IMR-90 (cell line): Measurements from ENCODE around the gene NARS2. TPM values are rescaled to one million over a fixed set of nuclear protein-coding genes. Genes with fewer than 3 reads are reported as not detected.

Experiments used
- ATAC-seq: fragments of 200-7000 bp; cut with Tn5 transposase; 2 replicates; pipeline ENCODE4 v1.9.1; 2020; ENCODE audit warnings: low read depth, mild to moderate bottlenecking, moderate library complexity
- BruUV-seq: library from RNA; stranded (reverse); fragments of 400-500 nt; replicated peaks from 2 replicates; lab custom pipeline; 2021; lab: Mats Ljungman, UMichigan
- CTCF ChIA-PET: fragments of 300-600 bp; formaldehyde crosslinking; extraction: SDS; loops from one replicate; lab custom pipeline; 2021; ENCODE audit warnings: antibody characterized with exemption; lab: Yijun Ruan, JAX
- POLR2A ChIA-PET: fragments of 300-600 bp; sonication (Branson Sonifier 250); formaldehyde crosslinking; loops from one replicate; lab custom pipeline; 2022; ENCODE audit warnings: antibody characterized with exemption; ENCODE audit not compliant: unreplicated experiment; lab: Charles Lee
- DNase-seq: peaks from one replicate; pipeline ENCODE4 v3.0.0; 2013
- H2AFZ ChIP-seq: replicated peaks from 2 replicates; pipeline ENCODE3; 2013; ENCODE audit warnings: low read length, mild to moderate bottlenecking; ENCODE audit not compliant: poor library complexity
- H2AK5ac ChIP-seq: 2 replicates; pipeline ENCODE4 v1.6.1; 2013; ENCODE audit warnings: low read depth, low read length, inconsistent platforms
- H2AK9ac ChIP-seq: replicated peaks from 2 replicates; pipeline ENCODE3; 2013; ENCODE audit warnings: mild to moderate bottlenecking, low read depth, low read length, moderate library complexity; ENCODE audit not compliant: poor library complexity
- H2BK120ac ChIP-seq: 2 replicates; pipeline ENCODE4 v1.6.1; 2013; ENCODE audit warnings: low read depth, low read length, inconsistent platforms
- H2BK15ac ChIP-seq: 3 replicates; pipeline ENCODE4 v1.6.1; 2013; ENCODE audit warnings: low read depth, low read length, inconsistent platforms
- H2BK20ac ChIP-seq: 2 replicates; pipeline ENCODE4 v1.6.1; 2013; ENCODE audit warnings: low read depth, mild to moderate bottlenecking, inconsistent platforms, low read length, moderate library complexity
- H2BK5ac ChIP-seq: 2 replicates; pipeline ENCODE4 v1.6.1; 2013; ENCODE audit warnings: mild to moderate bottlenecking, low read depth, low read length, inconsistent platforms; ENCODE audit not compliant: poor library complexity, severe bottlenecking
- H3K14ac ChIP-seq: replicated peaks from 2 replicates; pipeline ENCODE4 v1.6.1; 2013; ENCODE audit warnings: low read depth, low read length, inconsistent platforms
- H3K18ac ChIP-seq: 2 replicates; pipeline ENCODE4 v1.6.1; 2013; ENCODE audit warnings: low read depth, low read length, control low read depth
- H3K23ac ChIP-seq: 2 replicates; pipeline ENCODE4 v1.6.1; 2013; ENCODE audit warnings: low read depth, low read length, inconsistent platforms
- H3K27ac ChIP-seq: 2 replicates; pipeline ENCODE4 v1.5.1; 2013; ENCODE audit warnings: mild to moderate bottlenecking, control low read depth, low read length; ENCODE audit not compliant: insufficient read depth
- H3K27me3 ChIP-seq: 2 replicates; pipeline ENCODE4 v1.6.1; 2013; ENCODE audit warnings: low read length; ENCODE audit not compliant: control insufficient read depth, insufficient read depth
- H3K36me3 ChIP-seq: 2 replicates; pipeline ENCODE4 v1.6.1; 2013; ENCODE audit warnings: low read length, mixed read lengths; ENCODE audit not compliant: control insufficient read depth, insufficient read depth
- H3K4ac ChIP-seq: 2 replicates; pipeline ENCODE4 v1.6.1; 2013; ENCODE audit warnings: low read depth, low read length, inconsistent platforms
- H3K4me1 ChIP-seq: 2 replicates; pipeline ENCODE4 v1.6.1; 2013; ENCODE audit warnings: low read length, mixed read lengths; ENCODE audit not compliant: control insufficient read depth, insufficient read depth
- H3K4me2 ChIP-seq: 2 replicates; pipeline ENCODE4 v1.6.1; 2013; ENCODE audit warnings: low read depth, mild to moderate bottlenecking, control low read depth, low read length, moderate library complexity
- H3K4me3 ChIP-seq: 2 replicates; pipeline ENCODE4 v1.5.1; 2013; ENCODE audit warnings: low read depth, mild to moderate bottlenecking, control low read depth, low read length, moderate library complexity; ENCODE audit not compliant: insufficient read depth
- H3K56ac ChIP-seq: 2 replicates; pipeline ENCODE4 v1.6.1; 2013; ENCODE audit warnings: low read length, inconsistent platforms; ENCODE audit not compliant: insufficient read depth; ENCODE audit errors: extremely low read depth
- H3K79me1 ChIP-seq, 2 experiments: 2 replicates each; pipeline ENCODE4 v1.6.1; 2013; ENCODE audit warnings: low read length in 2 of 2, inconsistent platforms in 1 of 2, low read depth in 1 of 2
- H3K9ac ChIP-seq: 2 replicates; pipeline ENCODE4 v1.6.1; 2013; ENCODE audit warnings: low read depth, low read length, control low read depth
- H3K9me1 ChIP-seq: 2 replicates; pipeline ENCODE4 v1.6.1; 2013; ENCODE audit warnings: low read length, inconsistent platforms; ENCODE audit not compliant: insufficient read depth
- H3K9me3 ChIP-seq: 2 replicates; pipeline ENCODE4 v1.6.1; 2013; ENCODE audit warnings: low read length; ENCODE audit not compliant: control insufficient read depth, insufficient read depth
- H4K20me1 ChIP-seq: 2 replicates; pipeline ENCODE4 v1.6.1; 2013; ENCODE audit warnings: low read length, inconsistent platforms; ENCODE audit not compliant: insufficient read depth
- H4K5ac ChIP-seq: 2 replicates; pipeline ENCODE4 v1.6.1; 2013; ENCODE audit warnings: mild to moderate bottlenecking, low read depth, low read length, control low read depth
- H4K8ac ChIP-seq, 2 experiments: 2 replicates each; pipeline ENCODE4 v1.6.1; 2013; ENCODE audit warnings: low read depth in 2 of 2, low read length in 2 of 2, control low read depth in 1 of 2, inconsistent platforms in 1 of 2
- H4K91ac ChIP-seq: 2 replicates; pipeline ENCODE4 v1.6.1; 2013; ENCODE audit warnings: low read depth, low read length, inconsistent platforms; ENCODE audit not compliant: insufficient read depth
- BHLHE40 ChIP-seq: fragments of 150-350 bp; IDR thresholded peaks from 2 replicates; pipeline ENCODE4 v1.6.1; 2016; ENCODE audit warnings: mild to moderate bottlenecking, low read depth, low read length
- CEBPB ChIP-seq: IDR thresholded peaks from 2 replicates; pipeline ENCODE4 v1.6.1; 2012; ENCODE audit warnings: low read depth, low read length, improper control_type of control experiment
- CHD1 ChIP-seq: IDR thresholded peaks from 2 replicates; pipeline ENCODE4 v1.6.1; 2012; ENCODE audit warnings: low read depth, low read length, improper control_type of control experiment
- ELK1 ChIP-seq: fragments of 150-350 bp; IDR thresholded peaks from 2 replicates; pipeline ENCODE4 v1.6.1; 2016; ENCODE audit warnings: low read depth, mild to moderate bottlenecking, low read length, moderate library complexity, borderline replicate concordance
- FOS ChIP-seq: fragments of 150-350 bp; IDR thresholded peaks from 2 replicates; pipeline ENCODE4 v1.6.1; 2016; ENCODE audit warnings: low read depth, low read length
- MAFK ChIP-seq: IDR thresholded peaks from 2 replicates; pipeline ENCODE4 v1.6.1; 2012; ENCODE audit warnings: low read depth, low read length, improper control_type of control experiment
- MAZ ChIP-seq: IDR thresholded peaks from 2 replicates; pipeline ENCODE4 v1.6.1; 2012; ENCODE audit warnings: low read depth, mild to moderate bottlenecking, low read length, improper control_type of control experiment, moderate library complexity, borderline replicate concordance
- NFE2L2 ChIP-seq: fragments of 150-350 bp; IDR thresholded peaks from 2 replicates; pipeline ENCODE4 v1.6.1; 2016; ENCODE audit warnings: low read depth, mild to moderate bottlenecking, low read length
- POLR2A ChIP-seq: IDR thresholded peaks from 2 replicates; pipeline ENCODE4 v1.6.1; 2012; ENCODE audit warnings: mild to moderate bottlenecking, low read depth, low read length
- RFX5 ChIP-seq: IDR thresholded peaks from 2 replicates; pipeline ENCODE4 v1.8.0; 2012; ENCODE audit warnings: low read depth, mild to moderate bottlenecking, low read length, moderate library complexity
- SMC3 ChIP-seq: fragments of 150-350 bp; IDR thresholded peaks from 2 replicates; pipeline ENCODE4 v1.6.1; 2016; ENCODE audit warnings: low read depth, mild to moderate bottlenecking, antibody characterized with exemption, low read length, moderate library complexity
- WGBS, 2 experiments: methylation state at CpG; one replicate each; pipeline versions ENCODE4 v1.1.5 to v1.1.7; 2013; ENCODE audit warnings: missing lambda C conversion rate in 2 of 2; ENCODE audit not compliant: insufficient read length in 1 of 2; ENCODE audit errors: extremely low coverage in 2 of 2; 5-methylcytosine and 5-hydroxymethylcytosine counted together
- dilution Hi-C: fragments of 300-500 bp; cut with HindIII; formaldehyde crosslinking; loops from one replicate; pipeline ENCODE4 v1.14.3; 2018; ENCODE audit warnings: low sequenced_read_pairs; ENCODE audit not compliant: unreplicated experiment
- in situ Hi-C: fragments of 300-500 bp; cut with MboI; formaldehyde crosslinking; loops from 3 replicates; pipeline ENCODE4 v1.14.3; 2019; ENCODE audit warnings: low sequenced_read_pairs, inconsistent platforms, mixed read lengths
- intact Hi-C: fragments of 100-400 bp; cut with micrococcal nuclease; formaldehyde crosslinking; loops from 2 replicates; pipeline ENCODE4 v1.10.0; 2022
- polyA plus RNA-seq, 3 experiments: library from polyadenylated mRNA; depleted of rRNA; stranded (reverse); fragments of >200 nt; gene quantifications; 2 replicates each; pipeline ENCODE4 v1.2.3, GENCODE V29; 2012; ENCODE audit warnings: low replicate concordance in 1 of 3
- total RNA-seq: library from RNA; depleted of rRNA; stranded (reverse); fragments of >200 nt; gene quantifications from 2 replicates; pipeline ENCODE4 v1.2.3, GENCODE V29; 2012
- TF ChIP-seq, protein P1 (sequence below): fragments of 150-350 bp; IDR thresholded peaks from 2 replicates; pipeline ENCODE4 v1.6.1; 2017; ENCODE audit warnings: mild to moderate bottlenecking, antibody characterized with exemption, low read length, low read depth

NARS2 gene
- total and polyA plus RNA-seq, 2 of the 4 experiments (the other 2 are of a cell fraction): 8.0 to 15.8 TPM

DNA sequence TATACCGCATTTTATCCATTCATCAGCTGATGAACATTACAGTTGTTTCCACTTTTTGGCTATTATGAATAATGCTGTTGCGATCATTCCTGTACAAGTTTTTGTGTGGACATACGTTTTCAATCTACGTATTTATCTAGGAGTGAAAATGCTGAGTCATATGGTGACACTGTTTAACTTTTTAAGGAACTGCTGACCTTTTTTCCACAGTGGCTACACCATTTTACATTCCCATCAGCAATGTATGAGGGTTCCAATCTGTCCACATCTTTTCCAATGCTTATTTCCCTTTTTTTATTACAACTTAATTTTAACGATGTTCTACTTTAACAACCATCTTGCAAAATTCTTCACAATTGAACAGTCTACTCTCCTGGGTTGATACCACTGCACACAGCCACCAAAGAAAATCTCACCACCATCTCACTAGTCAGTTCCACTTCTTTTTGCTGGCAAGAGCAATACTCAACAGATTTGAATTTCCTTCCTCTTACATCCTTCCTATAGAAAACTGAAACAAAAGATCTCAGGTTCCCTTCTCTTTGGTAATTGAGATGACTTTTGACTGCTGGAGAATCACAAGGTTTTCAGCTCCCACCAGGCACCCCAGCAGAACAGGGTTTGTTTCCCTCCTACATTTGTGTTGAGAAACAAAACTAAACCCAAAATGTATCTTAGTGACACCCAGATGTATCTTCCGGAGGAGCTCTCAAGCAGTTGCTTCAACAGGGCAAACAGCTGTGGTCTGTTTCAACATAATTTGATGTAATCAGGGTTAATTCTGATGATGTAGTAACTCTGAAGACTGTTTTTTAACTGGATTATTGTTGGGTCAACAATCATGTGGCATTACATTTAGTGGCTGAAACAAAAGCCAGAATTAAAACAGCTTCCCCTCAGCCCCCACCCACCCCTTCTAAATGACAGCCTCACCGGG is 150.1 kb downstream of the NARS2 start:
- Histone ChIP-seq H3K4ac (no peak overlapping the region), H4K5ac (peak overlapping the region; percentile 72; the same call in 1 of the 2 replicates), H3K9me1 (peaks cover 3% of the 10 kb centered on the region; the same call in 1 of the 2 replicates), H3K9ac (no peak overlapping the region), H3K79me1 (no peaks in the 10 kb centered on the region), H4K91ac (no peak overlapping the region), H4K20me1 (no peaks in the 10 kb centered on the region), H3K18ac (peak overlapping the region; percentile 85; the same call in 1 of the 2 replicates), H3K4me2 (peak overlapping the region; percentile 42; the same call in 1 of the 2 replicates), H2AK9ac (no peak overlapping the region), H3K4me1 (peaks cover 14% of the 10 kb centered on the region), H3K14ac (no peak overlapping the region), H2BK20ac (no peak overlapping the region; the same call in 1 of the 2 replicates), H3K23ac (no peak overlapping the region; the same call in 1 of the 2 replicates), H2BK5ac (no peak overlapping the region), H4K8ac (peak overlapping the region in 1 of 2 experiments; percentile 45; a peak in 2 of 4 replicates), H3K27me3 (no peaks in the 10 kb centered on the region), H3K56ac (no peak overlapping the region), H3K27ac (peak overlapping the region; percentile 74; the same call in 1 of the 2 replicates), H3K36me3 (no peaks in the 10 kb centered on the region), H2AK5ac (no peak overlapping the region), H3K9me3 (no peaks in the 10 kb centered on the region), H3K4me3 (no peak overlapping the region), H2AFZ (no peak overlapping the region), H2BK120ac (peak overlapping the region; percentile 20; the same call in 1 of the 2 replicates), H2BK15ac (peak overlapping the region; percentile 22; the same call in 1 of the 3 replicates)
- dilution Hi-C loops (no loop called here), in situ Hi-C loops (no loop called here), intact Hi-C loops (no loop called here)
- no TSS peak for BruUV-seq
- ChIA-PET POLR2A (no interaction called here), CTCF (interaction anchor here (0.5 to 0.6 kb wide), 2 partner anchors 8 to 454 kb away, joined by 3 read pairs; no protein-coding TSS in a partner anchor)
- DNase-seq (peak; percentile 73), ATAC-seq (no peak; the same call in 1 of the 2 replicates)
- TF ChIP-seq CEBPB: peak; percentile 41; the same call in 1 of the 2 replicates
- TF ChIP-seq MAFK: peak; percentile 88
- no peak for TF ChIP-seq MAZ
- no peak for TF ChIP-seq CHD1
- TF ChIP-seq RFX5: no peak
- TF ChIP-seq, protein P1, sequence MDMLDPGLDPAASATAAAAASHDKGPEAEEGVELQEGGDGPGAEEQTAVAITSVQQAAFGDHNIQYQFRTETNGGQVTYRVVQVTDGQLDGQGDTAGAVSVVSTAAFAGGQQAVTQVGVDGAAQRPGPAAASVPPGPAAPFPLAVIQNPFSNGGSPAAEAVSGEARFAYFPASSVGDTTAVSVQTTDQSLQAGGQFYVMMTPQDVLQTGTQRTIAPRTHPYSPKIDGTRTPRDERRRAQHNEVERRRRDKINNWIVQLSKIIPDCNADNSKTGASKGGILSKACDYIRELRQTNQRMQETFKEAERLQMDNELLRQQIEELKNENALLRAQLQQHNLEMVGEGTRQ: no peak
- no peak for TF ChIP-seq BHLHE40
- TF ChIP-seq SMC3: no peak
- TF ChIP-seq ELK1: no peak
- no peak for TF ChIP-seq FOS
- TF ChIP-seq NFE2L2: peak; percentile 97
- no peak for TF ChIP-seq POLR2A
- WGBS, 2 experiments: 100% methylated on average over 1 of the region's 7 CpGs; no CpG with 5 or more reads in 1 of the 2 experiments
